Epithelial cell of proximal tubule (primary cell): Measurements from ENCODE around the gene TBL1XR1. TPM values are rescaled to one million over a fixed set of nuclear protein-coding genes. Genes with fewer than 3 reads are reported as not detected.

ENCODE experiments used
- DNase-seq: peaks from one replicate; pipeline ENCODE4 v3.0.0-alpha.2; 2011; ENCODE audit warnings: low read depth
- H3K4me3 ChIP-seq: 2 replicates; pipeline ENCODE4 v1.5.1; 2011; ENCODE audit warnings: low read depth, mild to moderate bottlenecking, low read length
- total RNA-seq: library from RNA; depleted of rRNA; stranded (reverse); fragments of >200 nt; gene quantifications from 2 replicates; pipeline ENCODE4 v1.2.3, GENCODE V29; 2015
- TF ChIP-seq, protein P1 (sequence below): conservative IDR thresholded peaks from 2 replicates; pipeline ENCODE4 v1.5.1; 2012; ENCODE audit warnings: low read depth, mild to moderate bottlenecking, low read length

The TBL1XR1 gene
- total RNA-seq, 1 donor from 2014 or later = 61.2 TPM

DNA sequence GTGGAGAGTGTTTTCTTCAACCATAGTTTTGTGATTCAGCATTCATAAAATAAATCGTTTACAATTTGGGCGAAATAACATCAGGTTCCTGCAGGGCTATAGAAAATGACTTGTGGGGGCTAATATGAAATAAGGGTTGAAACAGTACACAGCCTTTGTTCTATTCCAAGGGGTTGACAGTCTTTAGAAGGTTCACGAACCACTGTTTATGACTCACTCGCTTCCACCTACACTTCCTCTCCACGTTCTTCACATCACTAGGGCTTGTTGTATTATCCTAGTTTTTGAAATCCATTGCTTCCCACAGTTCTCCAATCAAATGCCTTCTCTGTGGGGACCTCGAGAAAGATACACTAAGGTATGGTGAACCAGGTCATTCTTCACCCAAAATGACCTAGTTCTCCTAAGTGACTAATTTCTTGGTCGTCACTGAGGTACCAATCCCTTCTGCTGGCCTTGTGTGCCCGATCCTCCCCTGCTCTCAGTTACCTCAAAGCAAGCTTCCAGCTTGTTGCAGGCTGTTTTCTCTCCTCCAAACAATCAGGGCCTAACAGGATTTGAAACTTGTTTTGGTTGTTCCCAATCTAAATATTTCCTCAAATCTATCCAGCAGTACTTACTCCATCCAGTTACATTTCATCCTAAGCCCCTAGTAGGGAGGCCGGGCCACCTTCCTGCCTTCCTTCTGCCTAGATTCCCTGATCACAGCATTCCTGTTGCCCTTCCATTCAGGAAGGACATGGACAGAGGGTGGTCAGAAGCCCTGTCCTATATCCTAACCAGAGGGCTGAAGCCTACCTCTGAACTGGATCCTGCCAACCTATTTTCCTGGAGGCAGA lies 23.1 kb upstream of the TBL1XR1 start:
- H3K4me3 ChIP-seq = no peak overlapping the region
- TF ChIP-seq, protein P1, sequence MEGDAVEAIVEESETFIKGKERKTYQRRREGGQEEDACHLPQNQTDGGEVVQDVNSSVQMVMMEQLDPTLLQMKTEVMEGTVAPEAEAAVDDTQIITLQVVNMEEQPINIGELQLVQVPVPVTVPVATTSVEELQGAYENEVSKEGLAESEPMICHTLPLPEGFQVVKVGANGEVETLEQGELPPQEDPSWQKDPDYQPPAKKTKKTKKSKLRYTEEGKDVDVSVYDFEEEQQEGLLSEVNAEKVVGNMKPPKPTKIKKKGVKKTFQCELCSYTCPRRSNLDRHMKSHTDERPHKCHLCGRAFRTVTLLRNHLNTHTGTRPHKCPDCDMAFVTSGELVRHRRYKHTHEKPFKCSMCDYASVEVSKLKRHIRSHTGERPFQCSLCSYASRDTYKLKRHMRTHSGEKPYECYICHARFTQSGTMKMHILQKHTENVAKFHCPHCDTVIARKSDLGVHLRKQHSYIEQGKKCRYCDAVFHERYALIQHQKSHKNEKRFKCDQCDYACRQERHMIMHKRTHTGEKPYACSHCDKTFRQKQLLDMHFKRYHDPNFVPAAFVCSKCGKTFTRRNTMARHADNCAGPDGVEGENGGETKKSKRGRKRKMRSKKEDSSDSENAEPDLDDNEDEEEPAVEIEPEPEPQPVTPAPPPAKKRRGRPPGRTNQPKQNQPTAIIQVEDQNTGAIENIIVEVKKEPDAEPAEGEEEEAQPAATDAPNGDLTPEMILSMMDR = no peak
- no peak for DNase-seq

DNA sequence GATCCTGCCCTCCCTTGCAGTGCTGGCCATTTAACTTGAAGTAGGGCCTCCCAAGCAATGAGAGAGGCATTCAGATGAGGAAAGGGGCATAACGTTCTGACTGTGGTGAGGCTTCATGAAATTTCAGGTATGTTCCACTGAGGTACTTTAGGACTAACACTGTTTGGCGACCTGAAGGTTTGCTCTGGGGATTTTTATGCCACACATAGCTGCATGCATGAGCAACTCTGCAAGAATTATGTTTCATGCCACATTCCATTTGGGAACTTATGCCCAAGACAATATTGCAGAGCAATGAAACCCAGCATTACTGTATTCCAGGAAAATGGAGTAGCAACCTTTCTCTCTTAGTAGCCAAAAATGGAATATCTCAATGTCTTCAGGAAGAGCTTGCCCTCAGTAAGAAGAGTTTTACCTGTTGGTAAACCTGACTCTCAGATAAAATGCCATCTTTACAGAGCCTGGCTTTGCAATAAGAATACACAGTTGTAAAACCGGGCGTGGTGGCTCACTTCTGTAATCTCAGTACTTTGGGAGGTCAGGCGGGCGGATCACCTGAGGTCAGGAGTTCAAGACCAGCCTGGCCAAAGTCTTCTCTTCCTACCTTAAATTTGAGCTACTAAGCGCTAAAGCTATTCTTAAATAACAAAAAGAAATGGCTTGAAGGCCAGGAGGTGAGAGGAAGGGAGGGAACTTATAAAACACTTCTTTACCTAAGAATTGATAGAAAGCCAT lies 16.7 kb upstream of the TBL1XR1 start:
- TF ChIP-seq, protein P1 = no peak
- no peak overlapping the region for H3K4me3 ChIP-seq
- no peak for DNase-seq

DNA sequence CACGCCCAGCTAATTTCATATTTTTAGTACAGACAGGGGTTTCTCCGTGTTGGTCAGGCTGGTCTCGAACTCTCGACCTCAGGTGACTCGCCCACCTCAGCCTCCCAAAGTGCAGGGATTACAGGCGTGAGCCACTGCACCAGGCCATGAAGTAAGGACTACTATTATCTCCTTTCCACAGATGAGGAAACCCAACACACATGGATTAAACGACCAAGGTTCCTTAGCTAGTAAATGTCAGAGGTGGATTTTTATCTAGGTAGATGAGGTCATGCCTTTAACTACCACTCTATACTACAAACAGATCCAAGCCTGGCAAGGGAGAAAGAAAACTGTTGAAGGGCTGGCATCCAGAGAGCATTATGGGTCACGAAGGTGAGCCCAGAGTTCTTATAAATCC lies 15.5 kb upstream of the TBL1XR1 start:
- H3K4me3 ChIP-seq = no peak overlapping the region
- TF ChIP-seq, protein P1 = no peak
- no peak for DNase-seq

DNA sequence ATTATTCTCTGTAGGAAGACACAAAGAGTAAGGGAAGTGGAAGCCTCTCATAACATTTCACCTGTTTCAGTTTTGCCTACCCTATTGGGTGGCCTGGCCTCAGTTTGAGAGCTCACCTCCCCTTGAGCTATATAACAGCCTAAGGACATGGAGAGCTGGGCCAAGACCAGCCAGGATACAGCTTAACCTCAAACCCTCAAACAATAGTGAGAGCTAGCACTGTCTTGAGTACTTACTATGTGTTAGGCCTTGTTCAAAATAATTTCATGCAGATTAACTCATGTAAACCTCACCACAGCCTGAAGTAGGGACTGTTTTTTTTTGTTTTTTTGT lies 15.0 kb upstream of the TBL1XR1 start:
- no peak overlapping the region for H3K4me3 ChIP-seq
- no peak for DNase-seq
- TF ChIP-seq, protein P1 = no peak

DNA sequence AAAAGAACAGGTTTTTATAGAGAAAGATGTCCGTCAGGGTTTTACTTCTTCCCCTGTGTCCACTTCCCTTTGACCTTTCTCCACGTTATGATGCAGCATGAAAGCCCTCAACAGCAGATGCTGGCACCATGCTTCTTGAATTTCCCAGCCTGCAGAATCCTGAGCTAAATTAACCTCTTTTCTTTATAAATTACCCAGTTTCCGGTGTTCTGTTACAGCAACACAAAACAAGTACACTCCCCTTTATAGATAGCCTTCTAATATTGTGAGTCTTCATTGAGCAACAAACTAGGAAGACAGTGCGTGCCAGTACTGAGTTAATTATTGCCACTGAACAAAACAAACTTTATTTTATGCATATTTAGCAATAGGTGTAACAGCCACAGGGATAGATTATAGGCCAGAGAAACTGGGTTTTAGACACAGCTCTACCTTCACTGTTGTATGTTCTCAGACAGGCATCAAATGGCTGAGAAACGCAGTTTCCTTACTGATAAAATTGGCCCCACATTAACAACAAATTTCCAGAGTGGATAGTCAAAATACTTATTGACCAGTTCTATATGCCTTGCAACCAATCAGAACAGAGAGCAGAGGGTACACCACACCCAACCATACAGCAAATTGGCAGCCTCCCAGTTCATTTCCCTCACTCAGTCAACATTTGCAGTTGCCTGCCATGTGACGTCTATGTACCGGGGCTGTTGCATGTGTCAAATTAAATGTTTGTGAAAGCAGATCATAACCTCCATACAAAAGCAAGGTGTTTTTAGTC lies 14.4 kb upstream of the TBL1XR1 start:
- TF ChIP-seq, protein P1 = no peak
- H3K4me3 ChIP-seq = no peak overlapping the region
- peak; percentile 47 for DNase-seq

DNA sequence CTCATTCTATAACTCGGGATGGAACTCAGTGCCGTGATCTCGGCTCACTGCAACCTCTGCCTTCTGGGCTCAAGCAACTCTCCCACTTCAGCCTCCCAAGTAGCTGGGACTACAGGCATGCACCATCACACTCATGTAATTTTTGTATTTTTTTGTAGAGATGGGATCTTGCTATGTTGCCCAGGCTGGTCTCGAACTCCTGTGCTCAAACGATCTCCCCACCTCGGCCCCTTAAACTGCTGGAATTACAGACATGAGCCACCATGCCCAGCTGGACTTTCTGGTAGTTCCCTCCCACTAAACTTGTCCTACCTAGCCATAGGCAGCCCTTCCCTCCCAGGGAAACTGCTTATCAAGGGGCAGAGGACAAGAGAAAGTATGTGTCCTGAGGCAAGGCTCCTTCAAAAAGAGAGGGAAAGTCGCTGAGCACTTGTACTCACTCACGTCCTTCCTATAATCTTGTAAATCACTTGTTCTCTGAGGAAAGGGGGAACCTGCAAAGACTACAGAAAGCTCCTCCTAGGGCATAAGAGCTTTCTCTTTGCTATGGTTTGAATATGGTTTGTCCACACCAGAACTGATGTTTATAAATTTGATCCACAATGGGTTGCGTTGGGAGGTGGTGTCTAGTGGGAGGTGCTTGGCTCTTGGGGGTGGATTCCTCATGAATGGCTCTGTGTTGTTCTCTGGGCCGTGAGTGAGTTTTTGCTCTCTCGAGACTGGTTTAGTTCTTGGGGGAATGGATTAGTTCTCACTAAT lies 13.6 kb upstream of the TBL1XR1 start:
- H3K4me3 ChIP-seq = no peak overlapping the region
- no peak for DNase-seq
- TF ChIP-seq, protein P1 = no peak
